Skeletal muscle cell (primary cell): ENCODE data around the gene DAGLB.
"Not testable (repeated sequence)": the region's sequence is repeated elsewhere in the genome, so short reads cannot be mapped to it uniquely, and the experiment has no call there.

Experiments
- DNase-seq: peaks from one replicate; pipeline ENCODE4 v3.0.0-alpha.2; 2010; ENCODE audit warnings: low read depth
- H3K4me3 ChIP-seq: 2 replicates; pipeline ENCODE4 v1.5.1; 2011; ENCODE audit warnings: low read depth, mild to moderate bottlenecking, control low read depth, low read length, moderate library complexity

The DAGLB gene

DNA sequence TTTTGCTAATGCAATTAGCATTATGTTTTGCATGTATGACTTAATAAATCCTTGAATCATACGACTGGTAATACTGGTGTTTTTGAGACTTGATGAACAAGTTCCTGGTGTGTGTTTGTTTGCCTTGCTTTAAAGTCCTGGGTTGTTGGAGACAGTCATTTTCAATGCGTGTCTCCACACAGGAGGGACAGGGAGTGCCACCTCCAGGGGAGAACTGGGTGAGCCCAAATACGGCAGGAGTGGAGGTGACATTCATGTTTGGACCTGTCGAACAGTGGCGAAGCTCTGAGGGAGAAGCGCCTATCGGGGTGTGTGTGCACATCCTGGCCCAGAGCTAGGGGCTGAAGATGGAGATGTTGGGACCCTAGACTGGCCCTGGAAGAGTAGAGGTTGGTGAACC lies 43.8 kb downstream of the DAGLB start:
- no peak overlapping the region for H3K4me3 ChIP-seq
- no peak for DNase-seq

DNA sequence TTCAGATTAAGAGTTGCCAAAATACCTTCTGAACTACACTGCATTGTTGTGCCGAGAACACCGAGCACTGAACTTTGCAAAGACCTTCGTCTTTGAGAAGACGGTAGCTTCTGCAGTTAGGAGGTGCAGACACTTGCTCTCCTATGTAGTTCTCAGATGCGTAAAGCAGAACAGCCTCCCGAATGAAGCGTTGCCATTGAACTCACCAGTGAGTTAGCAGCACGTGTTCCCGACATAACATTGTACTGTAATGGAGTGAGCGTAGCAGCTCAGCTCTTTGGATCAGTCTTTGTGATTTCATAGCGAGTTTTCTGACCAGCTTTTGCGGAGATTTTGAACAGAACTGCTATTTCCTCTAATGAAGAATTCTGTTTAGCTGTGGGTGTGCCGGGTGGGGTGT lies 45.0 kb downstream of the DAGLB start:
- DNase-seq = no peak
- no peak overlapping the region for H3K4me3 ChIP-seq

GRCh38 chr7:6402041-6402440 lies 45.7 kb downstream of the DAGLB start:
- no peak for DNase-seq

DNA sequence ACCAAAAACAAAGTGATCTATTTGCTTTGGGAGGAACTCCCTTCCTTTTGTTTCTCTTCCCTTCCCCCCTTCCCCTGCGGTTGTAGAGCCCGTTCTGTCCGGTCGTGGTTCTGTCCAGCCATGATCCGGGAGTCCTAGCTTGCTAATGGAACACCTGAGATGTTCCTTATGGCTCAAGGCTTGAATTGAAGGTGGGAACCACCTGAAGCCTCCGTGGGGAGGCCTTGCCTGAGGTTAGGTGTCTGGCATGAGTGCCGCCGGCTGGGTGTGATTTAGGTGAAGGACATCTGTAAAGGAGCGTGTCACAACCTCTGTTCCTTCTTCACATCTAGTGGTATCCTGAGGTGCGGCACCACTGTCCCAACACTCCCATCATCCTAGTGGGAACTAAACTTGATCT lies 46.2 kb downstream of the DAGLB start:
- no peak overlapping the region for H3K4me3 ChIP-seq
- no peak for DNase-seq

More at GRCh38 chr7:6402041-6402440, 45.7 kb downstream of the DAGLB start:
- no peak overlapping the region for H3K4me3 ChIP-seq

DNA sequence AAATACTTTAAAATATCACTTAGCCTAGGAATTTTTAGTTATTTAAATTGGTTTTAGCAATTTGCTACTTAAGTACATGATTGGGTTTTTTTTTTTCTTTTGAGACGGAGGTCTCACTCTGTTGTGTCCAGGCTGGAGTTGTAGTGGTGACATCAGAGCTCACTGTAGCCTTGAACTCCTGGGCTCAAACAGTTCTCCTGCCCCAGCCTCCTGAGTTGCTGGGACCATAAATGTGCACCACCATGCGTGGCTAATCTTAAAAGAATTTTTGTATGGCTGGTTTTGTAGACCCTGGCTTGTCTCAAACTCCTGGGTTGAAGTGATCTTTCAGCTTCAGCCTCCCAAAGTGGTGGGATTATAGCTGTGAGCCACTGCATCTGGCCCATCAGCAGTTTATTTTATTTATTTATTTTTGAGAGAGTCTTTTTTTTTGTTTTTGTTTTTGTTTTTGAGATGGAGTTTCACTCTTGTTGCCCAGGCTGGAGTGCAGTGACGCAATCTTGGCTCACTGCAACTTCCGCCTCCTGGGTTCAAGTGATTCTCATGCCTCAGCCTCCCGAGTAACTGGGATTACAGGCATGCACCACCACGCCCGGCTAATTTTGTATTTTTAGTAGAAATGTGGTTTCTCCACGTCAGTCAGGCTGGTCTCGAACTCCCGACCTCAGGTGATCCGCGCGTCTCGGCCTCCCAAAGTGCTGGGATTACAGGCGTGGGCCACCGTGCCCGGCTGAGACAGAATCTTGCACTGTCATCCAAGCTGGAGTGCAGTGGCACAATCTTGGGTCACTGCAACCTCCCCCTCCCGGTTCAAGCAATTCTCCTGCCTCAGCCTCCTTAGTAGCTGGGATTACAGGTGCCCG lies 47.3 kb downstream of the DAGLB start:
- H3K4me3 ChIP-seq = not testable (repeated sequence)

DNA sequence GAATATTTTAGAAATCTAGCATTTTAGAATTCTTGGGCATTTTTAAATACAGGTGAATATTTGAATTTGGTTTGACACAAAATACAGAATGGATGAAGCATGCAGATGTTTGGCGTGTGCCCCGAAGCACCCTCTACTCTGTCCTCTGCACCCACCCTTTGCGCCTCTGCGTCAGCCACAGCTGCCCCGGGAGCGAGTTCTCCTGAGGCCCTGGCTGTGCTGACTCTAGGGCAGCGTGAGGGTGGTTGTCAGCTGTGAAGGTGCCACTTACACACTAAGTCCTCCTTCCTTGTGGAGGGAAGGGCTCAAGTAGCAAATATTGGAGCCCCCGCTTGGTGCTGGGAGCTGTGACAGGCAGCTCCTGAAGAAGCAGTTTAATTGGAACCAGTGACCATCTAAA lies 48.4 kb downstream of the DAGLB start:
- DNase-seq = no peak
- H3K4me3 ChIP-seq = no peak overlapping the region

More for the DNA sequence above, 47.3 kb downstream of the DAGLB start:
- DNase-seq = not testable (repeated sequence)

GRCh38 chr7:6398943-6399342 lies 48.8 kb downstream of the DAGLB start:
- H3K4me3 ChIP-seq = no peak overlapping the region

DNA sequence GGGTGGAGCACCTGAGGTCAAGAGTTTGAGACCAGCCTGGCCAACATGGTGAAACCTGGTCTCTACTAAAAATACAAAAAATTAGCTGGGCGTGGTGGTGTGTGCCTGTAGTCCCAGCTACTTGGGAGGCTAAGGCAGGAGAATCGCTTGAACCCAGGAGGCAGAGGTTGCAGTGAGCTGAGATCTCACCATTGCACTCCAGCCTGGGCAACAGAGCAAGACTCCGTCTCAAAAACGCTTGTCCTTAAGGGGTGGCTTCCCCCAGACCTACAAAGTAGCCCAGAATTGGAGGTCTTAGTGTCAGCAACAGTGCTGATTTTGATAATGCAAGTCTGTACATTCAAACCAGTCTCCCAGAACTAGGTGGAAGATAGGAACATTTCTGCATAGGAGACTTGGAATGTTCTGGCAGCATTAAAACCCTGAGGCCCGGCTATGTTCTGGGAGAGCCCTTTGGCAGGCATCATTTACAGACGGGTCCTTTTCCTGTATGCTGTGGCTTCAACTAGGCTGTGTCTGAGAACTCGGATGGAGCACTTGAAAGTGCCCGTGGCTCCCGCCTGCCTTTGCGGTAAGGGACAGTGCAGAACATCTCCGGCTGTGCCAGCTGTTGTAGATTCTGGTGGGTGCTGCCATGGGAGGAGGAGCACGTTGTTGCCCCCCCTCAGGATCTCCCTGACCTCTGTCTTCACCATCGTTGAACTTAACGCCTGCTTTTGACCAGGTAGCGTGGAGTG lies 49.8 kb downstream of the DAGLB start:
- not testable (repeated sequence) for H3K4me3 ChIP-seq, DNase-seq

More at GRCh38 chr7:6398943-6399342, 48.8 kb downstream of the DAGLB start:
- DNase-seq = no peak

- H3K4me3 ChIP-seq = no peak overlapping the region
- DNase-seq = no peak
Observed at GRCh38 chr7:6395898-6396595, 51.7 kb downstream of the DAGLB start.

DNA sequence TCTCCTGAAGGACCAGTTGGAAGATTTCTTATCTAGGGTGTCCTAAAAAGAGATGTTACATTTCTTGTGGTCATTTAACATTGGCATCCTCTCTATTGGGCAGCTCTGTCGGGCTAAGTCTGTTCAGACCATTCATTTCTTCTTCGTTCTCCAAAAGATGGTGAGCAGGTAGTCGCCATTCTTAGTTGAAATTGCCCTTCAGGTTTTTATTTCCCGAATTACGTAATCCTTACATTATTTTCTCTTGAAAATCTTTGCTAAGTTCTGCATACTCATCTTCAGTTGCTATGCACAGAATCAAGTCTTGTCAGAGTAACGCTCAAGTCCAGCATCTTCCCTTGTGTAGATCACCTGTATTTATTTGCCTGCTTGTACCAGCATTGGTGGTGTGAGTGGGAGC lies 53.6 kb downstream of the DAGLB start:
- H3K4me3 ChIP-seq = no peak overlapping the region
- DNase-seq = no peak

GRCh38 chr7:6393667-6394056 lies 54.1 kb downstream of the DAGLB start:
- no peak for DNase-seq
- no peak overlapping the region for H3K4me3 ChIP-seq

DNA sequence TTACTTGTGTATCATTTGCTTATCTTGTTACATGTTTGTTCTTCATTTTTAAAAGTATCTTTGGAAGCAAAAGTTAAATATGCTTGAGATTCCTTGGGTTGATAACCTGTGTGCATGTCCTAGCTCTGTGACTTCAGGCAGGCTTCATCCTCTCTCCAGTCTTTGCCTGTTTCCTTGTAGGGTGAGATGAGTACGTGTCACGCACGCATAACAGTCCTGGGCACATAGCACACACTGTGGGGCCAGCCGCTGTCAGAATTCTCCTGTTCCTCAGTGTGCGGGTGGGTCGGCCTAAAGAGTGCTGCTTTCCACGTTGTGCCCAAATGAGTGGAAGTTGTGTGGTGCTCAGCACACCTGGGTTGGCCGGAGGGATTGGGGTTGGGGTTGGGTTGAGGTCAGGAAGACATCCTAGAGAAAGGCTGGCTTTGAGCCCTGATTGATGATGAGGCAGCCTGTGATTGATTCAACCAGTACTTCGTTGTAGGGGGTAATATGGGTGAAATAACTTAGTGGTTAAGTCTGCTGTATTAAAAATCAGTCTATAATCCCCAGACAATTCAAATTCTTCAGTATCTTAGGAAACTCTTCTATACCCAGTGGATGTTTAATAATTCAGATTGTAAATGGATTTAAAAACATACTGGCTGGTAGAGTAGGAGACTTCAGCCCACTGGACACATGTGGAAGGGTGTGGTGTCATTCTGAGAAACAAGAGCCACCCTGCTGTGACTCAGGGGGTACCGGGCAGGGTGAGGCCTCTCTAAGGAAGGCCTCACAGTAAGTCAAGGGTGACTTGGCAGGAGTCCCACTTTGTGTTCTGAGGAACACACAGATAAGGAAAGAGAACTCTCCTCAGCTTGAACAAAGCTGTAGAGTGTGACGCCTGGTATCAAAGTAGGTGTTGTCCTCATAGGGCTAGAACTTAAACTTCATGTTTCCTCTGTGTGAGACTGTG lies 54.8 kb downstream of the DAGLB start:
- H3K4me3 ChIP-seq = no peak overlapping the region
- DNase-seq = peak; percentile 62

GRCh38 chr7:6389728-6390127 lies 58.0 kb downstream of the DAGLB start:
- no peak for DNase-seq
- H3K4me3 ChIP-seq = no peak overlapping the region

DNA sequence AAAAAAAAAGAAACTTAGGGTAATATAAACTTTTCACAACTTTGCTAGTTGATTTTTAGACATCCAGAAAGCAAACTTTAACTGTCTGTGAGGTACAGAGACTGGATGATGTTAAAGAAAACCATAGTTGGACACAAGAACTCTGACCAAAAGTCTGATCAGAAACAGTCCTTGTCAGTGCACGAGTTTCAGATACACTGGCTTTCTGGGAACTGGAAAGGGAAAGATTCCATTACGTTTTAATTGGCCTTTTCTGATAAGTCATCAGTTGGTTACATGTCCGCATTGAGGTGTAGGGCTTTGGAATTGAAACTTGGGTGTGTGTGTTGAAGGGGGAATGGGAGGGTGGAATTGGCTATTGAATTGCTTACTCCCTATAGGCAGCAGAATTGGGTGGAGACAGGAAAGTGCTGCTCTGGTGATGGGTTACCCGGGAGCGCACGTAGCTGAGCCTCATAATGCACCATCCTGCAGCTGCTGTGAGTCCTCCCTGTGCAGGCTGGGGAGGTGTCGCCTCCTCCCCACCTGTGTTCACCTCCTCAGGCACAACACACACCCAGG lies 59.9 kb downstream of the DAGLB start:
- H3K4me3 ChIP-seq = no peak overlapping the region
- no peak for DNase-seq

GRCh38 chr7:6386779-6387178 lies 61.0 kb downstream of the DAGLB start:
- DNase-seq = no peak
- no peak overlapping the region for H3K4me3 ChIP-seq

DNA sequence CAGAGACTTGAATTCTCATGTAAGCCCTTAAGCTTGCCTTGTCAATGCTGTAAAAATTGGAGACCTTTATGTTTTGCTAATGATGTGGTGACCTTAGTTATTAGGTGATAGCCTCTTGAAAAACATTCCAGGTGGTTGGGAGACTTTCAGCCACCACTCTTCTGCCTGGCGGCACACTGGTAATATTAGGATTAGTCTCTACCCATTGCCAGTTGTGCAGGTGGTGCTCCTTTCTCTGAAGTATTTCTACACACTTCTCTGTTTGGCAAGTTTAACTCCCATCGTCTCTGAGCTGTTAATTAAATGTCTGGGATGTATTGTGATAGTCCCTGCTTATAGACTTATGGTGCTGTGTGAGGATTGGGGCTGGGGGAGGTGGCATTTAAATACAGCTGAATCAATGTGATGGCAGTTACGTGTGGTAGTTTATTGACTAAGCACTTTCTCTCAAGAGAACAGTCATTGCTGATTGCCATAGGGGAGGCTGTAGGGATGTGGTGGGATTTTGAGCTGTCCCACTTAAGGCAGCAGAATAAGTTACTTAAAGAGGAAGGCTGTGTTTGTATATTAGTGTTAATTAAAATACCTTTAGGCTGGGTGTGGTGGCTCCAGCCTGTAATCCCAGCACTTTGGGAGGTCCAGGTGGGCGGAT lies 61.7 kb downstream of the DAGLB start:
- no peak for DNase-seq
- no peak overlapping the region for H3K4me3 ChIP-seq

DNA sequence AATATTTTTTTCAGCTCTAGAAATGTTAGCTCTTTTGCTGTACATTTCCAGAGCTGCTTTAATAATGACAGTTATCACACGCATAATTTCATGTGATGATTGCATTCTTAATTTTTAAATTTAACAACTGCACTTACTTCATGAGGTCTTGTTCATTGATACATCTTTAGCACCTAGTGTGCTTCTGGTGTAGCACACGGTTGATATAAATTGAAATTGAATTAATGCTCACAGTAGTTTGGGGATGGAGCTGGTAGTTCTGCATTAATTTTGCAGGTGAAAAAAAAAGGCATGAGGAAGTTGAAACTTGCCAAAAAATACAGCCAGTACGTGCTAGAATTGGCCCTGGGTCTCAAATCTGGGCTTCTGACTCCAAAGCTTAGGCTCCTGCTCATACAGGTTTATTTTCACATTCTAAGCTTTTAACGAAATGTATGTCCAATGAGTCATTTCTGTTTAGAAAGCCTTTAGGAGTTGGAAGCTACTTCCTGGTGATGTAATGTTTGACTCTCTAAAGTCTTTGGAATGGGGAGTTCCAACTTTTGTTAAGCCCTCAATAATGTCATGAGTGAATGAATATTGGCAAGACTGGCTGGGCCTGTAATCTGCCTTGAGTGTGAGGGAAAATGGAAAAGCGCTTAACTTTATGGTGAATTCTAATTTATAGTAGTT lies 62.5 kb downstream of the DAGLB start:
- DNase-seq = peak; percentile 76
- H3K4me3 ChIP-seq = no peak overlapping the region

- no peak for DNase-seq
- no peak overlapping the region for H3K4me3 ChIP-seq
Observed at GRCh38 chr7:6384327-6384726, 63.4 kb downstream of the DAGLB start.
